Jurkat, Clone E6-1 (cell line): ENCODE results near the gene SPTLC2.
"Not testable (repeated sequence)": the region's sequence is repeated elsewhere in the genome, so short reads cannot be mapped to it uniquely, and the experiment has no call there.

Source experiments
- DNase-seq: peaks from one replicate; pipeline ENCODE4 v3.0.0-alpha.2; 2011; ENCODE audit warnings: low read depth, low spot score
- H3K4me3 ChIP-seq: 2 replicates; pipeline ENCODE4 v1.5.1; 2011; ENCODE audit warnings: mild to moderate bottlenecking, low read length, control low read depth, moderate library complexity

The SPTLC2 gene

GRCh38 chr14:77599889-77600288 lies 16.5 kb downstream of the SPTLC2 start:
- no peak for DNase-seq
- H3K4me3 ChIP-seq = no peak overlapping the region

- no peak for DNase-seq
- no peak overlapping the region for H3K4me3 ChIP-seq
Measured at GRCh38 chr14:77598366-77599070, 17.9 kb downstream of the SPTLC2 start.

GRCh38 chr14:77593501-77593961 lies 22.9 kb downstream of the SPTLC2 start:
- peak; percentile 70 for DNase-seq
- H3K4me3 ChIP-seq = no peak overlapping the region

- no peak overlapping the region for H3K4me3 ChIP-seq
- DNase-seq = no peak
Measured at GRCh38 chr14:77590845-77591485, 25.5 kb downstream of the SPTLC2 start.

DNA sequence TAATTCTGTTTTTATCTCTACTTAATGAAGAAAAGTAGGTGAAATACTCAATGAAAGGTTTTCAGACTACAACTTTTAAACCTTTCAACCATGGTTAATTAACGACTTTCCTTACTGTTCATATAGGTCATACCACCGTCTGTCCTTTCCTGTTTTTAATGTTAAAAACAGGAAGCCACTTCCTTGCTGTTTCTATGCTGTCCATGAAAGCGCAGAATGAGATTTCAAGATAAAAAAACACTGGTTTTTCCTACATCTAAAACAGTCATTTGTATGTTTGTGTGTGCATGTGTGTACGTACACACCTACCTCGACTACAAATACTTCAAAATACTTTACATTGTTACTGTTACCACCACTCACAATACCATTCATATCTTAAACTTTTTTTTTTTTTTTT lies 27.3 kb downstream of the SPTLC2 start:
- no peak overlapping the region for H3K4me3 ChIP-seq
- no peak for DNase-seq

GRCh38 chr14:77588411-77589025 lies 27.9 kb downstream of the SPTLC2 start:
- H3K4me3 ChIP-seq, DNase-seq: not testable (repeated sequence)

DNA sequence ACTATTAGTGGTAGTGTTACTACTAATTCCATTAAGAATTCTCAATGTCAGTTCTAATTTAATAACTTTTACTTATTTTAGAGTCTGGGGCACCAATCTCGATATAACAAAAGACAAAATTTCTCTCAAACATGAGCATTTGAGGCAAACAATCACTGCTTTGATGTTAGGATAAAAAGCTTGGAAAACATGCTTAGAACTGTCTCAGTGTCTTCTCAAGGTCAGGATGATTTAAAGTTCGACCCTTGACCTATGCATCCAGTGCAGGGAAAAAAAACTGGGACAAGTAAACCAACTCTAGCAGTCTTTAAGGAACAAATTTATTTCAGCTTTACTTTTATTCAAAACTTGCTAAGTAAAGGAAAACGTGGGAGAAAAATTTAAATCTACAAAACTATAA lies 31.1 kb downstream of the SPTLC2 start:
- no peak for DNase-seq
- H3K4me3 ChIP-seq = no peak overlapping the region

DNA sequence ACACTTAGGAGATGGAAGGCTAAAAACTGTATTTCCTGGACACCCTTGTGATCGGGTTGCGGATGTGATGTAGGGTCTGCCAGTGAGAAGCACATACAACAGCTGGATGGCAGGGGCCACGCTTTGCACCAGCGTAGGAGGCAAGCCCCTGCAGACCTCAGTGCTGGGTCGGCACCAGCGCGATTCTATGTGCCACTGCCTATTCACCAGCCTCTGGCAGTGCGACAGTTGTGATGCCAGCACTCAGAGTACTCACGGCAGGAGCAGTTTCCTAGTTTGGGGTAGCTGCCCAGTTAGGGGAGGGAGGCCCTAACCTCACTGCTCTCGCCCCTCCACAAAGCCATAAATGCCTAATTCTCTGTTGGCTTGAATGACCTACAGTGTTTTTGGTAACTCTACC lies 31.6 kb downstream of the SPTLC2 start:
- no peak for DNase-seq
- no peak overlapping the region for H3K4me3 ChIP-seq

DNA sequence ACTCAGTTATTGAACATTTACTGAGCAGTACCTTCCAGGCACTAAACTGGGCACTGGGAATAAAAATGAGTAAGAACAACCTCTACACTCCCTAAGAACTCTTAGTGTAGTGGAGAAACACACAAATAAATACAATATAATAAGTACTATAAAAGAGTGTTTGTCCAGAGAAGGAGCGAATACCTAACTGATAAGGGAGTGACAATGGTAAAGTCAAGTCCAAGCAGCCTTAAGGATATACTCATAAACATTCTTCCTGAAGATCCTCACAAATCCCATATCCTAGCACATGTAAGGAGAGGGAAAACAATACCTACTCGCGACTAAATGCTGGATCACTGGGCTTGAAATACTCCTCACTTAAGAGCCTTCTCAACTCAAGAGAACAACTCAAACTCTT lies 32.8 kb downstream of the SPTLC2 start:
- DNase-seq = no peak
- H3K4me3 ChIP-seq = no peak overlapping the region

- H3K4me3 ChIP-seq = no peak overlapping the region
- no peak for DNase-seq
Measured at GRCh38 chr14:77582511-77582910, 33.9 kb downstream of the SPTLC2 start.

GRCh38 chr14:77580964-77581505 lies 35.4 kb downstream of the SPTLC2 start:
- DNase-seq = peak; percentile 31
- no peak overlapping the region for H3K4me3 ChIP-seq

GRCh38 chr14:77580477-77580876 lies 36.0 kb downstream of the SPTLC2 start:
- H3K4me3 ChIP-seq = no peak overlapping the region

GRCh38 chr14:77579780-77580179 lies 36.7 kb downstream of the SPTLC2 start:
- no peak overlapping the region for H3K4me3 ChIP-seq
- DNase-seq = no peak

More at GRCh38 chr14:77580477-77580876, 36.0 kb downstream of the SPTLC2 start:
- no peak for DNase-seq

- H3K4me3 ChIP-seq = no peak overlapping the region
- DNase-seq = no peak
Measured at GRCh38 chr14:77579065-77579464, 37.4 kb downstream of the SPTLC2 start.

GRCh38 chr14:77574446-77575115 lies 41.9 kb downstream of the SPTLC2 start:
- no peak overlapping the region for H3K4me3 ChIP-seq
- DNase-seq = no peak

DNA sequence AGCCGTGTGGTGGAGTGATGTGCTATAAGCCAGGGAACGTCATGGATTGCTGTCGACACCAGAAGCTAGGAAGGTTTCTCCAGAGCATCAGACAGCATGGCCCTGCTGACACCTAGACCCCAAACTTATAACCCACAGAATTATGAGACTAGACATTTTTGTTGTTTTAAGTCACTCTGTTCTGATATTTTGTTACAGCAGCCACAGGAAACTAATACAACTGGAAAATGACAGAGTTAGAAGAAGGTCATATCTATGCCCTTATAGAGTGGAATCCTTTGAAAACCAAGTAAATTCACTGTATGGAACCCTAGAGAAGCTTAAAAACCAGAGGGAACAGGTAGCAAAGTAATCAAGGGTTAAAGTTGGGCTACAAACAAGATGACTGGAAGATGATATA lies 42.5 kb downstream of the SPTLC2 start:
- H3K4me3 ChIP-seq = no peak overlapping the region
- DNase-seq = no peak

DNA sequence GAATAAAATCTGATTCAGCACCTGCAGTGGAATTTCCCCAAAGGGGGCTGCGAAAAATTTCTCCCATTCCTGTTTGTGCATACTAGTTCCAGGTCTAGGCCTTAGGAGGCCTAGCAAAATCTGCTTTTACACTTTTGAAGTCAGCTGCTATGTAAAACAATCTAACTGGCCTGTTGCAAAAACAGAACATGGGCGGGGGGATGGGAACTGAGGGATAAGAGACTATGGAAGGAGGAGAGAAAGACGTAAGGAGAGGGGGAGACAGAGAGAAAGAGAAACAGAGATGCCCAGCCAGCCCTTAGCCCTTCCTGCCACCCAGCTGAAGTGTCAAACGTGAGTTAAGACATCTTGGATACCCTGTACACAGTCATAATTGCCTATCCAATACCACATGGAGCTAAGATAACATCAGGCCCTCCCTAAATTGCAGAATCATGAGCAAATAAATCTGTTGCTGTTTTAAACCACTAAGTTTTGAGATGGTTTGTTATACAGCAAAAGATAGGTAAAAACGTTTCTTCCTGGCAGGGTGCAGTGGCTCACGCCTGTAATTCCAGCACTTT lies 45.6 kb downstream of the SPTLC2 start:
- H3K4me3 ChIP-seq = no peak overlapping the region
- DNase-seq = no peak

DNA sequence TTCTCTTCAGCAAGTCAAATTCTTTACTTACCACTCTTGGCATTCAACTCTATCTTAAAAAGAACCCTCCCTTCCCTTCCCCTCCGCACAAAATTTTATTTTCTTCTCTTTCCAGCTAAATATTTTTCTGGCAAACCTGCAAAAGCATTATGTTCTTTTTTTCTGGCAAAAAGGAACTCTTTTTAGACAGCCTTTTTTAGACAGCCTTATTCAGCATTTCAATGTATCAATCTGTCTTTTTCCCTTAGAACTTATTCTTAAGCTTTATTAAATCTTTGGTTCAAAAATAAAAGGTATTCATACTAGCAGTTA lies 50.5 kb downstream of the SPTLC2 start:
- H3K4me3 ChIP-seq = no peak overlapping the region
- no peak for DNase-seq

GRCh38 chr14:77565289-77565993 lies 51.0 kb downstream of the SPTLC2 start:
- no peak overlapping the region for H3K4me3 ChIP-seq
- DNase-seq = no peak
